IMR-90 (cell line): Measurements from ENCODE around the gene CMBL. TPM values are rescaled to one million over a fixed set of nuclear protein-coding genes. Genes with fewer than 3 reads are reported as not detected.

ENCODE experiments used
- ATAC-seq: fragments of 200-7000 bp; cut with Tn5 transposase; 2 replicates; pipeline ENCODE4 v1.9.1; 2020; ENCODE audit warnings: low read depth, mild to moderate bottlenecking, moderate library complexity
- BruUV-seq: library from RNA; stranded (reverse); fragments of 400-500 nt; replicated peaks from 2 replicates; lab custom pipeline; 2021; lab: Mats Ljungman, UMichigan
- CTCF ChIA-PET: fragments of 300-600 bp; formaldehyde crosslinking; extraction: SDS; loops from one replicate; lab custom pipeline; 2021; ENCODE audit warnings: antibody characterized with exemption; lab: Yijun Ruan, JAX
- POLR2A ChIA-PET: fragments of 300-600 bp; sonication (Branson Sonifier 250); formaldehyde crosslinking; loops from one replicate; lab custom pipeline; 2022; ENCODE audit warnings: antibody characterized with exemption; ENCODE audit not compliant: unreplicated experiment; lab: Charles Lee
- DNase-seq: peaks from one replicate; pipeline ENCODE4 v3.0.0; 2013
- H2AFZ ChIP-seq: replicated peaks from 2 replicates; pipeline ENCODE3; 2013; ENCODE audit warnings: low read length, mild to moderate bottlenecking; ENCODE audit not compliant: poor library complexity
- H2AK5ac ChIP-seq: 2 replicates; pipeline ENCODE4 v1.6.1; 2013; ENCODE audit warnings: low read depth, low read length, inconsistent platforms
- H2AK9ac ChIP-seq: replicated peaks from 2 replicates; pipeline ENCODE3; 2013; ENCODE audit warnings: mild to moderate bottlenecking, low read depth, low read length, moderate library complexity; ENCODE audit not compliant: poor library complexity
- H2BK120ac ChIP-seq: 2 replicates; pipeline ENCODE4 v1.6.1; 2013; ENCODE audit warnings: low read depth, low read length, inconsistent platforms
- H2BK15ac ChIP-seq: 3 replicates; pipeline ENCODE4 v1.6.1; 2013; ENCODE audit warnings: low read depth, low read length, inconsistent platforms
- H2BK20ac ChIP-seq: 2 replicates; pipeline ENCODE4 v1.6.1; 2013; ENCODE audit warnings: low read depth, mild to moderate bottlenecking, inconsistent platforms, low read length, moderate library complexity
- H2BK5ac ChIP-seq: 2 replicates; pipeline ENCODE4 v1.6.1; 2013; ENCODE audit warnings: mild to moderate bottlenecking, low read depth, low read length, inconsistent platforms; ENCODE audit not compliant: poor library complexity, severe bottlenecking
- H3K14ac ChIP-seq: replicated peaks from 2 replicates; pipeline ENCODE4 v1.6.1; 2013; ENCODE audit warnings: low read depth, low read length, inconsistent platforms
- H3K18ac ChIP-seq: 2 replicates; pipeline ENCODE4 v1.6.1; 2013; ENCODE audit warnings: low read depth, low read length, control low read depth
- H3K23ac ChIP-seq: 2 replicates; pipeline ENCODE4 v1.6.1; 2013; ENCODE audit warnings: low read depth, low read length, inconsistent platforms
- H3K27ac ChIP-seq: 2 replicates; pipeline ENCODE4 v1.5.1; 2013; ENCODE audit warnings: mild to moderate bottlenecking, control low read depth, low read length; ENCODE audit not compliant: insufficient read depth
- H3K27me3 ChIP-seq: 2 replicates; pipeline ENCODE4 v1.6.1; 2013; ENCODE audit warnings: low read length; ENCODE audit not compliant: control insufficient read depth, insufficient read depth
- H3K36me3 ChIP-seq: 2 replicates; pipeline ENCODE4 v1.6.1; 2013; ENCODE audit warnings: low read length, mixed read lengths; ENCODE audit not compliant: control insufficient read depth, insufficient read depth
- H3K4ac ChIP-seq: 2 replicates; pipeline ENCODE4 v1.6.1; 2013; ENCODE audit warnings: low read depth, low read length, inconsistent platforms
- H3K4me1 ChIP-seq: 2 replicates; pipeline ENCODE4 v1.6.1; 2013; ENCODE audit warnings: low read length, mixed read lengths; ENCODE audit not compliant: control insufficient read depth, insufficient read depth
- H3K4me2 ChIP-seq: 2 replicates; pipeline ENCODE4 v1.6.1; 2013; ENCODE audit warnings: low read depth, mild to moderate bottlenecking, control low read depth, low read length, moderate library complexity
- H3K4me3 ChIP-seq: 2 replicates; pipeline ENCODE4 v1.5.1; 2013; ENCODE audit warnings: low read depth, mild to moderate bottlenecking, control low read depth, low read length, moderate library complexity; ENCODE audit not compliant: insufficient read depth
- H3K56ac ChIP-seq: 2 replicates; pipeline ENCODE4 v1.6.1; 2013; ENCODE audit warnings: low read length, inconsistent platforms; ENCODE audit not compliant: insufficient read depth; ENCODE audit errors: extremely low read depth
- H3K79me1 ChIP-seq, 2 experiments: 2 replicates each; pipeline ENCODE4 v1.6.1; 2013; ENCODE audit warnings: low read length in 2 of 2, inconsistent platforms in 1 of 2, low read depth in 1 of 2
- H3K9ac ChIP-seq: 2 replicates; pipeline ENCODE4 v1.6.1; 2013; ENCODE audit warnings: low read depth, low read length, control low read depth
- H3K9me1 ChIP-seq: 2 replicates; pipeline ENCODE4 v1.6.1; 2013; ENCODE audit warnings: low read length, inconsistent platforms; ENCODE audit not compliant: insufficient read depth
- H3K9me3 ChIP-seq: 2 replicates; pipeline ENCODE4 v1.6.1; 2013; ENCODE audit warnings: low read length; ENCODE audit not compliant: control insufficient read depth, insufficient read depth
- H4K20me1 ChIP-seq: 2 replicates; pipeline ENCODE4 v1.6.1; 2013; ENCODE audit warnings: low read length, inconsistent platforms; ENCODE audit not compliant: insufficient read depth
- H4K5ac ChIP-seq: 2 replicates; pipeline ENCODE4 v1.6.1; 2013; ENCODE audit warnings: mild to moderate bottlenecking, low read depth, low read length, control low read depth
- H4K8ac ChIP-seq, 2 experiments: 2 replicates each; pipeline ENCODE4 v1.6.1; 2013; ENCODE audit warnings: low read depth in 2 of 2, low read length in 2 of 2, control low read depth in 1 of 2, inconsistent platforms in 1 of 2
- H4K91ac ChIP-seq: 2 replicates; pipeline ENCODE4 v1.6.1; 2013; ENCODE audit warnings: low read depth, low read length, inconsistent platforms; ENCODE audit not compliant: insufficient read depth
- BHLHE40 ChIP-seq: fragments of 150-350 bp; IDR thresholded peaks from 2 replicates; pipeline ENCODE4 v1.6.1; 2016; ENCODE audit warnings: mild to moderate bottlenecking, low read depth, low read length
- CEBPB ChIP-seq: IDR thresholded peaks from 2 replicates; pipeline ENCODE4 v1.6.1; 2012; ENCODE audit warnings: low read depth, low read length, improper control_type of control experiment
- CHD1 ChIP-seq: IDR thresholded peaks from 2 replicates; pipeline ENCODE4 v1.6.1; 2012; ENCODE audit warnings: low read depth, low read length, improper control_type of control experiment
- CTCF ChIP-seq: conservative IDR thresholded peaks from 2 replicates; pipeline ENCODE4 v1.5.1; 2012; ENCODE audit warnings: mild to moderate bottlenecking, low read depth, low read length, improper control_type of control experiment
- ELK1 ChIP-seq: fragments of 150-350 bp; IDR thresholded peaks from 2 replicates; pipeline ENCODE4 v1.6.1; 2016; ENCODE audit warnings: low read depth, mild to moderate bottlenecking, low read length, moderate library complexity, borderline replicate concordance
- FOS ChIP-seq: fragments of 150-350 bp; IDR thresholded peaks from 2 replicates; pipeline ENCODE4 v1.6.1; 2016; ENCODE audit warnings: low read depth, low read length
- MAFK ChIP-seq: IDR thresholded peaks from 2 replicates; pipeline ENCODE4 v1.6.1; 2012; ENCODE audit warnings: low read depth, low read length, improper control_type of control experiment
- MAZ ChIP-seq: IDR thresholded peaks from 2 replicates; pipeline ENCODE4 v1.6.1; 2012; ENCODE audit warnings: low read depth, mild to moderate bottlenecking, low read length, improper control_type of control experiment, moderate library complexity, borderline replicate concordance
- MXI1 ChIP-seq: IDR thresholded peaks from 2 replicates; pipeline ENCODE4 v1.6.1; 2012; ENCODE audit warnings: low read depth, mild to moderate bottlenecking, low read length, moderate library complexity, borderline replicate concordance
- NFE2L2 ChIP-seq: fragments of 150-350 bp; IDR thresholded peaks from 2 replicates; pipeline ENCODE4 v1.6.1; 2016; ENCODE audit warnings: low read depth, mild to moderate bottlenecking, low read length
- POLR2A ChIP-seq: IDR thresholded peaks from 2 replicates; pipeline ENCODE4 v1.6.1; 2012; ENCODE audit warnings: mild to moderate bottlenecking, low read depth, low read length
- RAD21 ChIP-seq: IDR thresholded peaks from 2 replicates; pipeline ENCODE4 v1.6.1; 2012; ENCODE audit warnings: low read length, improper control_type of control experiment
- RCOR1 ChIP-seq: IDR thresholded peaks from 2 replicates; pipeline ENCODE4 v1.6.1; 2012; ENCODE audit warnings: mild to moderate bottlenecking, low read length, improper control_type of control experiment; ENCODE audit not compliant: insufficient replicate concordance
- RFX5 ChIP-seq: IDR thresholded peaks from 2 replicates; pipeline ENCODE4 v1.8.0; 2012; ENCODE audit warnings: low read depth, mild to moderate bottlenecking, low read length, moderate library complexity
- SMC3 ChIP-seq: fragments of 150-350 bp; IDR thresholded peaks from 2 replicates; pipeline ENCODE4 v1.6.1; 2016; ENCODE audit warnings: low read depth, mild to moderate bottlenecking, antibody characterized with exemption, low read length, moderate library complexity
- USF2 ChIP-seq: fragments of 150-350 bp; IDR thresholded peaks from 2 replicates; pipeline ENCODE4 v1.6.1; 2017; ENCODE audit warnings: mild to moderate bottlenecking, antibody characterized with exemption, low read length, low read depth
- WGBS, 2 experiments: methylation state at CpG; one replicate each; pipeline versions ENCODE4 v1.1.5 to v1.1.7; 2013; ENCODE audit warnings: missing lambda C conversion rate in 2 of 2; ENCODE audit not compliant: insufficient read length in 1 of 2; ENCODE audit errors: extremely low coverage in 2 of 2; 5-methylcytosine and 5-hydroxymethylcytosine counted together
- dilution Hi-C: fragments of 300-500 bp; cut with HindIII; formaldehyde crosslinking; loops from one replicate; pipeline ENCODE4 v1.14.3; 2018; ENCODE audit warnings: low sequenced_read_pairs; ENCODE audit not compliant: unreplicated experiment
- in situ Hi-C: fragments of 300-500 bp; cut with MboI; formaldehyde crosslinking; loops from 3 replicates; pipeline ENCODE4 v1.14.3; 2019; ENCODE audit warnings: low sequenced_read_pairs, inconsistent platforms, mixed read lengths
- intact Hi-C: fragments of 100-400 bp; cut with micrococcal nuclease; formaldehyde crosslinking; loops from 2 replicates; pipeline ENCODE4 v1.10.0; 2022
- polyA plus RNA-seq, 3 experiments: library from polyadenylated mRNA; depleted of rRNA; stranded (reverse); fragments of >200 nt; gene quantifications; 2 replicates each; pipeline ENCODE4 v1.2.3, GENCODE V29; 2012; ENCODE audit warnings: low replicate concordance in 1 of 3
- total RNA-seq: library from RNA; depleted of rRNA; stranded (reverse); fragments of >200 nt; gene quantifications from 2 replicates; pipeline ENCODE4 v1.2.3, GENCODE V29; 2012

Gene CMBL
- total and polyA plus RNA-seq, 2 of the 4 experiments (the other 2 are of a cell fraction) = 5.0 to 26.3 TPM

- no peak overlapping the region for H3K9ac ChIP-seq
These were observed 4.0 kb downstream of the CMBL start for GRCh38 chr5:10303699-10304170.

More at GRCh38 chr5:10303699-10304170, 4.0 kb downstream of the CMBL start:
- dilution Hi-C loops (no loop called here), intact Hi-C loops (no loop called here), in situ Hi-C loops (no loop called here)
- H4K91ac ChIP-seq = no peak overlapping the region
- H2AK9ac ChIP-seq = no peak overlapping the region
- no peak overlapping the region for H3K18ac ChIP-seq
- no peak overlapping the region for H3K23ac ChIP-seq
- H2BK120ac ChIP-seq = no peak overlapping the region
- 84% methylated on average over 2 of the region's 5 CpGs; no CpG with 5 or more reads in 1 of the 2 experiments for whole genome bisulfite sequencing, 2 experiments
- no peak overlapping the region for H3K56ac ChIP-seq
- POLR2A ChIA-PET = no interaction called here
- BruUV-seq = no TSS peak
- no peak overlapping the region for H4K5ac ChIP-seq
- H3K4me1 ChIP-seq = peaks cover 4% of the 10 kb centered on the region; the same call in 1 of the 2 replicates
- H2AK5ac ChIP-seq = no peak overlapping the region
- TF ChIP-seq BHLHE40 (no peak), MXI1 (no peak), MAFK (no peak), RAD21 (no peak), NFE2L2 (no peak), MAZ (no peak), ELK1 (no peak), FOS (no peak), USF2 (no peak), CEBPB (no peak), POLR2A (no peak), CHD1 (no peak), CTCF (no peak), RCOR1 (no peak), RFX5 (no peak), SMC3 (no peak)
- CTCF ChIA-PET = no interaction called here
- DNase-seq (no peak), ATAC-seq (no peak)
- no peak overlapping the region for H2BK5ac ChIP-seq
- H3K36me3 ChIP-seq = peaks cover 2% of the 10 kb centered on the region; the same call in 1 of the 2 replicates
- no peak overlapping the region for H2AFZ ChIP-seq
- H3K4ac ChIP-seq = no peak overlapping the region
- H3K9me1 ChIP-seq = 0 out of 2 replicates have a peak, but pooled peaks cover 7% of the 10 kb centered on the region
- H2BK20ac ChIP-seq = no peak overlapping the region
- H3K4me2 ChIP-seq = no peak overlapping the region
- no peaks in the 10 kb centered on the region for H3K27me3 ChIP-seq
- no peak overlapping the region for H3K4me3 ChIP-seq
- no peak overlapping the region for H4K8ac ChIP-seq
- no peak overlapping the region for H3K27ac ChIP-seq
- H3K14ac ChIP-seq = no peak overlapping the region
- no peaks in the 10 kb centered on the region for H4K20me1 ChIP-seq
- peaks cover 0 to 15% of the 10 kb centered on the region in 2 experiments; a peak in 1 of 4 replicates for H3K79me1 ChIP-seq
- H2BK15ac ChIP-seq = no peak overlapping the region
- H3K9me3 ChIP-seq = no peaks in the 10 kb centered on the region
